ENCODE measurements around the gene GLIPR2.
"Not testable (repeated sequence)": the region's sequence is repeated elsewhere in the genome, so short reads cannot be mapped to it uniquely, and the experiment has no call there.

GLIPR2 gene

GRCh38 chr9:36177571-36177970 lies 41.0 kb downstream of the GLIPR2 start:
- no peak overlapping the region for H3K27ac ChIP-seq
- TF ChIP-seq ZFX (IDR thresholded peaks at IDR 0.05), result no peak
- TF ChIP-seq CTCF (conservative IDR thresholded peaks at IDR 0.05), result no peak

GRCh38 chr9:36180243-36180642 lies 43.7 kb downstream of the GLIPR2 start:
- H3K27ac ChIP-seq, result not testable (repeated sequence)

- H3K27ac ChIP-seq, result no peak overlapping the region
- TF ChIP-seq CTCF (conservative IDR thresholded peaks at IDR 0.05), result no peak
- no peak for TF ChIP-seq ZFX (IDR thresholded peaks at IDR 0.05)
Observed at GRCh38 chr9:36187414-36187813, 50.9 kb downstream of the GLIPR2 start.

- H3K27ac ChIP-seq, result no peak overlapping the region
- TF ChIP-seq CTCF (conservative IDR thresholded peaks at IDR 0.05) (no peak), ZFX (IDR thresholded peaks at IDR 0.05) (no peak)
Observed at GRCh38 chr9:36188212-36188611, 51.7 kb downstream of the GLIPR2 start.

- H3K27ac ChIP-seq, result peak overlapping the region; percentile 95
- TF ChIP-seq CTCF (conservative IDR thresholded peaks at IDR 0.05), result no peak
- TF ChIP-seq ZFX (IDR thresholded peaks at IDR 0.05), result no peak
Observed at GRCh38 chr9:36189976-36190375, 53.4 kb downstream of the GLIPR2 start.

- peak; percentile 93 for TF ChIP-seq ZFX (IDR thresholded peaks at IDR 0.05)
- TF ChIP-seq CTCF (conservative IDR thresholded peaks at IDR 0.05), result peak; percentile 82
Observed at GRCh38 chr9:36190388-36191289, 54.1 kb downstream of the GLIPR2 start, which contains the start of gene CLTA. Gene CLTA, plus strand, starts transcription at chr9:36190921. Its CDS starts 136 bp downstream, at chr9:36191057.

GRCh38 chr9:36191290-36191645 lies 54.7 kb downstream of the GLIPR2 start:
- peak overlapping the region; percentile 95 for H3K27ac ChIP-seq
- TF ChIP-seq CTCF (conservative IDR thresholded peaks at IDR 0.05), result no peak
- TF ChIP-seq ZFX (IDR thresholded peaks at IDR 0.05), result peak; percentile 58

More at GRCh38 chr9:36190388-36191289, 54.1 kb downstream of the GLIPR2 start, which contains the start of gene CLTA:
- peak within 1 kb of the TSS; percentile 95 for H3K27ac ChIP-seq
